ENCODE results near the gene MSH3.
"Not testable (repeated sequence)": the region's sequence is repeated elsewhere in the genome, so short reads cannot be mapped to it uniquely, and the experiment has no call there.

Gene MSH3

GRCh38 chr5:80864109-80864508 lies 209.7 kb downstream of the MSH3 start:
- DNase-seq: no peak

DNA sequence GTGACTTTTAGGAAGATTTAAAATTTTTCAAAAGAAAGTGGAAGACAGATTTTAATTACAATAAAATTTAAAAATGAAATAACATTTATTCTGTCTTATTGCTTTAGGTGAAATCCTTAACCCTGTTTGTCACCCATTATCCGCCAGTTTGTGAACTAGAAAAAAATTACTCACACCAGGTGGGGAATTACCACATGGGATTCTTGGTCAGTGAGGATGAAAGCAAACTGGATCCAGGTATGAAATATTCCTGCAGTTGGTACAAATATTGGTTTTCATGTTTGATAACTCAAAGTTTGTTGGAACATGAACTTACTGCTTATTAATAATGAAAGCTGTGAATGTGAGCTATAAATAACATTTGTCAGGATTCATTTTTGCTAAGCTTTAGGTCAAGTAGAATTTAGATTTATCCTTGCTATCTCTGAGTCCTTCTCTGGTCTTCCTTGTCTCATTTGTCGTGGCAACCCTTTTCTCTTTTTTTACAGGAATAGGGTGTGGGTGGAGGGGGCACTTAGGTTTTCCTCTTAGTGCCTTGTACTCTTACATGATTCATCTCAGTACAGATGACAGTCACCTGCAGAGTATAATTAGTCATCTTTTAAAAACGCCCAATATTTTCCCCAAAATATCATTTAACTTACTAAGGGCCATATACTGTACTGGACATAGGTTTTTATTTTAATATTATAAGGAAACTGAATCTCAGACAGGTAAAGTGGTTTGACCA lies 210.4 kb downstream of the MSH3 start:
- no peak for DNase-seq

GRCh38 chr5:80865551-80865950 lies 211.1 kb downstream of the MSH3 start:
- no peak for DNase-seq

GRCh38 chr5:80866371-80866770 lies 211.9 kb downstream of the MSH3 start:
- DNase-seq: no peak

DNA sequence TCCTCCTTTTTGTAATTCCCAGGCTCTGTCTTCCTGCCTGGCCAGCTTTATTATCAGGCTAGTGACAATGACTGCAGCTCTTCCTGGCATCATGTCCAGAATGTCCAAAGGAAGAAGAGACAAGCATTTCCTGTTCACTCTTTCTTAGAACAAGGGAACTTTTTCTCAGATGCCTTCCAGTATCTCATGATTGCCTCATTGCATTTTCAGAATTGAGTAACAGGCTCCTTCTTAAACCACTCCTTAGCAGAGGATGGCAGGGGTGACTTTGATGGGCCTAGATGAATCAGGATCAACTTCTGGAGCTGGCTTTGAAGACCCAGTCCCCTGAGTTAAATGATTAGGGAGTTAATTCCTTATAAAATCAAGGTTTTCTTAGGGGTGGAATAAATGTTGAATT lies 212.8 kb downstream of the MSH3 start:
- DNase-seq: no peak

GRCh38 chr5:80870442-80870841 lies 216.0 kb downstream of the MSH3 start:
- no peak for DNase-seq

DNA sequence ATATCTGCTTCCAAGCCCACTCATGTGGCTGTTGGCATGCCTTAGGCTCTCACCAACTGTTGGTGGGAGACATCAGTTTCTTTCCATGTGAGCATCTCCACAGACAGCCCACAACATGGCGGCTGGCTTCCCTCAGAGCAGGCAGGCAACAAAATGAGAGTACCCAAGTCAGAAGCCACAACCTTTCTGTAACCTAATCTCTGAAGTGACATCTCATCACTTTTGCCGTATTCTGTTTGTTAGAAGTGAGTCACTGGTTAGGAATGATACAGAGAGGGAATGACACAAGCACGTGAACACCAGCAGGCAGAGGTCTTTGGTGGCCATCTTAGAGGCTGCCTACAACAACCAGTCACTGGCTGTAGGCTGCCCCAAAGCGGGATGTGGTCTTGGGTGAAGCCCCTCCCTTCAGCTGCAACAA lies 217.1 kb downstream of the MSH3 start:
- no peak for DNase-seq

DNA sequence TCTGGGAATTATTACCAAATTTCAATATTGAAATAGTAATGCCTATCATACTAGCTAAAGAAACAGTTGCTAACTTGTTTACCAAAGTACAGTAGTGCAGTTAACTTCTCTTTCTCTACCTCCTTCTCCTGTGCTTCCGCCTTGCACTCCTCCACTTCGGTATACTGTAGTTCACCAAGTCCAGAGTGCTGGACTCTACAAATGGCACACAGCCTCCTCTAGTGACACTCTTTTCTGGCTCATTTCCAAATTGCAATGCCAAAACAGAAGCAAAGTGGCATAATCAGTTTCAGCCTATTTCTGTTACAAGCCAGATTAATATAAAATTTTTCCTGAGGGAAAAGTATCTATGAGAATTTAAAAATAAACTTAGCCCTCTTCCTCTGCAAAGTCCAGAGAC lies 219.7 kb downstream of the MSH3 start:
- no peak for DNase-seq

- no peak for DNase-seq
Measured at GRCh38 chr5:80877592-80877991, 223.1 kb downstream of the MSH3 start.

- no peak for DNase-seq
Measured at GRCh38 chr5:80881726-80882125, 227.3 kb downstream of the MSH3 start.

DNA sequence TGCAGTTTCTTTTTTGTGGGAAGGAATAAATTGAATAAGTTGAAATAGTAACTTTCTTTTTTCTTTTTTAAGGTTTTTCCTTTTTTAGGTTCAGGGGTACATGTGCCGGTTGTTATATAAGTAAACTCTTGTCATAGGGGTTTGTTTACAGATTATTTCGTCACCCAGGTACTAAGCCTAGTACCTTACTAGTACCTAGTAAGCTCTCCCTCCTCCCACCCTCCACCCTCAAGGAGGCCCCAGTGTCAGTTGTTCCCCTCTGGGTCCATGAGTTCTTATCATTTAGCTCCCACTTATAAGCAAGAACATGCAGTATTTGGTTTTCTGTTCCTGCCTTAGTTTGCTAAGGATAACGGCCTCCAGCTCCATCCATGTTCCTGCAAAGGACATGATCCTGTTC lies 228.9 kb downstream of the MSH3 start:
- DNase-seq: not testable (repeated sequence)

- DNase-seq: no peak
Measured at GRCh38 chr5:80884086-80884813, 229.8 kb downstream of the MSH3 start.

DNA sequence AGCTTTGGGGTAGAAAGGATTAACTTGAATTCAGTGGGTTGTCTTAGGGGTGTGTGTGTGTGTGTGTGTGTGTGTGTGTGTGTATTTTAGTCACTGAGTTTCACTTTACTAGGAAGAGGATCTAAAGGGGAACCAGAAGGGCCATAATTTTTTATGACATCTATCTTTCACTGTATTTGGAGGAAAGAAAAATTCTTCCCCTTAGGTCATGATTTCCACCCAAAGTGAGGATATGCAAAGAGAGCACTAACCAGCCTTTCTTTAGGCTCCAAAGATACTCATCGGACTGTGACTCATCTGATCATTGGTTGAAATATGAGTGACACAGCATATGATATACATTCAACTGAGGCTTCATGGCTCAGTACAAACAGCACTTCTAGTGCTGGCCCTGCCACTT lies 230.5 kb downstream of the MSH3 start:
- no peak for DNase-seq

DNA sequence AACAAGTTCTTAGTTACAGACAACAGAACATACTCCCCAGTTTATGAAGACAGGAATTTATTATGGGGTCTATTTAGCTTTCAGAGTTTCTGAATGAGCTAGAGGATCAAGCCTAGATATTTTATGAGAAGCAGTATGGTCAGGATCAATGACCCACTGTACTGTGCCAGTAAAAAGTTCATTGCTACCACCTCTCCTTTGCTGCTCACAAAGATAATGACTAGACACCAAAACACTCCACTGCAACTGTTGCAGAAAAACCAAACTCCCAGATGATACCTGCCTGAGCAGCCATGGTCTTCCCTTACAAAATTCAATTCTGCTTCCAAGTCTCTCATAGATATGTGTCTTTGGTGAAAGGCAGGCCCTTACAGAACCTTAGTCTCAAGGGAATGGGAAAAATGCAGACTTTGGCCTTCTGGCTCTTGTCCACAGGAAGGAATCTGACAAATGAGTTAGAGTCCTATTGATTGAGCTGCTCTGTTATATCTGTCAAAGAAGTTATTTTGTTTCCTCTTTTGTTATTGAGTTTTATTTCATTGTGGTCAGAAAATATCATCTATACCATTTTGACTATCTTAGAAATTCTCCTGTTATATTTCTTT lies 231.0 kb downstream of the MSH3 start:
- DNase-seq: no peak

- DNase-seq: no peak
Measured at GRCh38 chr5:80894083-80894482, 239.6 kb downstream of the MSH3 start.

DNA sequence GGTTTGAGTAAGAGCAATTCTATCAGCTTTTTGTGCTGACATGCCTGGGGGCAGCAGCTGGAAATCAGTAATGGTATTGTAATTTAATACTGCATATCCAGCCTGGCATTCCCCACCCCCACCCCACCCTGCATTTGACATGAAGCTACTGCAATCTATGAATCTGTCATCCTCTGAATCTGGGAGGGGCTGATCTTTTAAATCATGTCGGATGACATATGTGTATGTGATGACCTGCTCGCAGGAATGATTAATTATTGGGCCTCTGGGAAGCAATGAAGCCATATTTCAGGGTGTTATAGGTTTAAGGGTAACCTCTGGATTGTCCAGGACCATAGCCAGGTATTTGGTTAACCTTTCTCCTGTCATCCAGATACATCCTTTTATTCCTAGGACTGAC lies 241.1 kb downstream of the MSH3 start:
- no peak for DNase-seq

GRCh38 chr5:80902624-80903023 lies 248.2 kb downstream of the MSH3 start:
- DNase-seq: not testable (repeated sequence)

GRCh38 chr5:80904533-80905187 lies 250.2 kb downstream of the MSH3 start:
- no peak for DNase-seq

DNA sequence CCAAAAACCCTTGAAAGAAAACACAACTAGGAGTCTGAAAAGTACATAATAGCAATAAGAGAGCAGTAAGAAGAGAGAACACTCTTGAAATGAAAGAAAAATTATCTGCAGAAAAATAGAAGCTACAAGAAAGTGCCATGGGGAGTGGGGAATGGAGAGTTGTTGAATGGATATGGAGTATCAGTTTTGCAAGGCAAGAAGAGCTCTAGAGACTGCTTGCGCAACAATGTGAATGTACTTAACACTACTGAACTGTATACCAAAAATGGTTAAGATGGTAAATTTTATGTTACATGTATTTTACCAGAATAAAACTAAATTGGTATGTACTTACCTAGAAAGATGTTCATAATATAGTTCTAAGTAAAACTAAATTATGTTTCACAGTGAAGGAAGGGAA lies 251.0 kb downstream of the MSH3 start:
- no peak for DNase-seq

GRCh38 chr5:80912479-80912878 lies 258.0 kb downstream of the MSH3 start:
- no peak for DNase-seq

- no peak for DNase-seq
Measured at GRCh38 chr5:80915716-80916115, 261.3 kb downstream of the MSH3 start.

DNA sequence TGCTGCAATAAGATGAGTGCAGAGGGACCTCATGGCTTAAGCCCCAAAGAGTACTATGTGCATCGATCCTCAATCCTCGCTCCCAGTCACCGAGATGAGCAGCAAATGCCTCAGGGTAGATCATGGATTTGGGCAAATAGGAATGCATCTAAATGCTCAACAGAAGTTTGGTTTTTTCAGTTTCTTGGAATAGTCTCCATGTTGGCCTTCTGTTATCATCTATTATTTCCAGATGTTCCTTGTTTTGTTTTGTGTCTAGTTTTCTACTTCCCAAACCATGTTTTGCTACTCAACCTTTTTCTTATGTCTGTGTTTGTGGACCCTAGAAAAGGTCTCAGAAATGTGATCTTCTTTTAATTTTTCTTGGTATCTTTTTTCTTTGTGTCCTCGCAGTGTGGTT lies 262.2 kb downstream of the MSH3 start:
- DNase-seq: no peak

DNA sequence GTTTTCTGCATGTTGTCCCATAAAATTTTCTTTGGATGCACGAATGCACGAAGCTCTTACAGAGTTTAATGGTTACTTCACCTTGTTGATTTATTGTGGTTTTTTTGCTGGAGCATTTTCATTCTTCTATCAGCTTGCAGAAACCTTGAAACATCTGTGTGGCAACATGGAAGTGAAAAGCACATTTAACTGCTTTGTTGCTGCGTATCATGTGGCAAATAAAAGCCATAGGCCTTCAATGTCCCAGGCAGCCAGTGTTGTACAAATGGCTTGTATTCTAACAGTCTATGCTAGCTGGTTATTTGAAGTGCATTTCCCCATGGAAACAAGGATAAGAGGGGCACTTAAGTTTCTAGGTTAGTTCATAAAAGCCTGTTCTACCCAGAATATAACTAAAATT lies 263.2 kb downstream of the MSH3 start:
- DNase-seq: no peak
